ENCODE results near the gene GPD1.

Gene GPD1

DNA sequence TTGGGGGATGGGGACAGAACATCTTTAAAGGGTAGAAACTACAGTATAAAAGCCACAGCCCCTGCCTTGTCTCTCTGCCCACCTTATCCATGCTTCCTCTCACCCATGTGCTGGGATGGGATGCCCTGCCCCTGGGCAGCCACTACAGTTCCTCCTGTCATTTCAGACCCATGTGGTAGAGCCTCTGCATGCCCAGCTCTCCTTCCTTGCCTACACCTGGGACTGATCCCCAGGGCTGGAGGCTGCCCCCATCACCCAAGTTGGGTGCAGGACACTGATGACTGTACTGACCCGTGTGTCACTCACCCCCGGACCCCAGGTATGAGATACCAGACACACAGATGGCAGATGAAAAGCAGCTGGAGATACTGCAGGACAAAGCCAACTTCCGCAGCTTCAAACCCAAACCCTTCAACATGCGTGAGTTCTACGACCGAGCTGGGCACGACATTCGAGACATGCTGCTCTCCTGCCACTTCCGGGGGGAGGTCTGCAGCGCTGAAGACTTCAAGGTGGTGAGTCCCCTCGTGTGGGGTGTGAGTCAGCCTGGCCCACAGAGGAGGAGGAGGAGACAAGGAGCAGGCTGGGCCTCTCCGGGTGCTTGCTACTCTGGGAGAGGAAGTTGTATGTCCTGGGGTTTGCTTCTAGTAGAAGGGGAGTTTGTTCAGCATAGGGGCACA is 44.2 kb upstream of the GPD1 start:
- H3K27me3 ChIP-seq (ENCODE audit: insufficient read depth, low read length): peaks cover 8% of the 10 kb centered on the region; the same call in 1 of the 2 replicates

GRCh38 chr12:50060120-50060468 is 43.7 kb upstream of the GPD1 start:
- Histone ChIP-seq H3K9me3 (ENCODE audit: low read length) (no peaks in the 10 kb centered on the region), H3F3A (ENCODE audit: insufficient read depth, low read length) (no peaks in the 10 kb centered on the region), H3K4me3 (ENCODE audit: low read depth, low read length, poor library complexity, severe bottlenecking) (no peak overlapping the region), H3K79me2 (ENCODE audit: insufficient read depth, low read length) (no peaks in the 10 kb centered on the region), H3K27me3 (ENCODE audit: insufficient read depth, low read length) (peaks cover 8% of the 10 kb centered on the region; the same call in 1 of the 2 replicates), H3K9ac (ENCODE audit: low read length) (no peak overlapping the region), H3K4me2 (ENCODE audit: low read length) (no peak overlapping the region), H4K20me1 (ENCODE audit: insufficient read depth, low read length) (no peaks in the 10 kb centered on the region), H3K27ac (ENCODE audit: low read depth, low read length, poor library complexity, severe bottlenecking) (no peak overlapping the region), H3K4me1 (ENCODE audit: insufficient read depth, low read length, severe bottlenecking) (peaks cover 37% of the 10 kb centered on the region), H3K9me2 (ENCODE audit: low read depth, low read length) (no peaks in the 10 kb centered on the region), H2AFZ (ENCODE audit: low read length) (no peak overlapping the region), H3K36me3 (ENCODE audit: insufficient read depth, low read length) (no peaks in the 10 kb centered on the region)
- TF ChIP-seq CTCF (IDR thresholded peaks at IDR 0.05; ENCODE audit: low read length) (no peak), EZH2 (IDR thresholded peaks at IDR 0.05; ENCODE audit: borderline replicate concordance, low read length) (no peak)

More for the DNA sequence above, 44.2 kb upstream of the GPD1 start:
- Histone ChIP-seq H3K9me2 (ENCODE audit: low read depth, low read length) (no peaks in the 10 kb centered on the region), H3F3A (ENCODE audit: insufficient read depth, low read length) (no peaks in the 10 kb centered on the region), H4K20me1 (ENCODE audit: insufficient read depth, low read length) (no peaks in the 10 kb centered on the region), H3K9ac (ENCODE audit: low read length) (no peak overlapping the region; the same call in 1 of the 2 replicates), H3K4me2 (ENCODE audit: low read length) (peak overlapping the region; percentile 34; the same call in 1 of the 2 replicates), H3K9me3 (ENCODE audit: low read length) (no peaks in the 10 kb centered on the region), H3K36me3 (ENCODE audit: insufficient read depth, low read length) (no peaks in the 10 kb centered on the region), H2AFZ (ENCODE audit: low read length) (no peak overlapping the region), H3K27ac (ENCODE audit: low read depth, low read length, poor library complexity, severe bottlenecking) (no peak overlapping the region), H3K4me1 (ENCODE audit: insufficient read depth, low read length, severe bottlenecking) (peaks cover 37% of the 10 kb centered on the region), H3K4me3 (ENCODE audit: low read depth, low read length, poor library complexity, severe bottlenecking) (no peak overlapping the region), H3K79me2 (ENCODE audit: insufficient read depth, low read length) (no peaks in the 10 kb centered on the region)
- no peak for TF ChIP-seq CTCF (IDR thresholded peaks at IDR 0.05; ENCODE audit: low read length)
- no peak for TF ChIP-seq EZH2 (IDR thresholded peaks at IDR 0.05; ENCODE audit: borderline replicate concordance, low read length)

DNA sequence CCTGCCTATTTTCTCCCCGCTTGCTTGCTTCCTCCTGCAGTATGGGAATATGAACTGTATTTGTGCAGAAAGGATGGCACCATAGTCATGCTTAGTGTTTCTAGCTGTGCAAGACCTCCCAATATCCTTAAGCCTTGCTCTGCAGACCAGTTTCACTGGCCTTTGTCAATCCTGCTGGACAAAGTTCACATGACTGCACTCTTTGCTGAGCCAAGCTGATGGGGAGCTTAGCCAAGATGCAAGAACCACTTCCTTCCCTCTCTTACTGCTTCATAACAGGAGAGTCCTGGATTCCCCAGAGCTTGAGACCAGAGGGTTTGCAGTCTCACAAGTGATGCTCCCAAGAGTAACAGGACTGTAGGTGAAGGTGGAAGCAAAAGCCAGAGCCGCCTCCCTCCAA is 42.6 kb upstream of the GPD1 start:
- Histone ChIP-seq H3K4me1 (ENCODE audit: insufficient read depth, low read length, severe bottlenecking) (peaks cover 30% of the 10 kb centered on the region), H3K9me2 (ENCODE audit: low read depth, low read length) (no peaks in the 10 kb centered on the region), H3F3A (ENCODE audit: insufficient read depth, low read length) (no peaks in the 10 kb centered on the region), H3K27ac (ENCODE audit: low read depth, low read length, poor library complexity, severe bottlenecking) (no peak overlapping the region), H3K9ac (ENCODE audit: low read length) (no peak overlapping the region), H4K20me1 (ENCODE audit: insufficient read depth, low read length) (no peaks in the 10 kb centered on the region), H3K36me3 (ENCODE audit: insufficient read depth, low read length) (no peaks in the 10 kb centered on the region), H3K27me3 (ENCODE audit: insufficient read depth, low read length) (peaks cover 8% of the 10 kb centered on the region; the same call in 1 of the 2 replicates), H2AFZ (ENCODE audit: low read length) (no peak overlapping the region), H3K4me2 (ENCODE audit: low read length) (no peak overlapping the region), H3K4me3 (ENCODE audit: low read depth, low read length, poor library complexity, severe bottlenecking) (no peak overlapping the region), H3K79me2 (ENCODE audit: insufficient read depth, low read length) (no peaks in the 10 kb centered on the region), H3K9me3 (ENCODE audit: low read length) (no peaks in the 10 kb centered on the region)
- TF ChIP-seq EZH2 (IDR thresholded peaks at IDR 0.05; ENCODE audit: borderline replicate concordance, low read length): no peak
- no peak for TF ChIP-seq CTCF (IDR thresholded peaks at IDR 0.05; ENCODE audit: low read length)
